Spleen (tissue), 11 donors: ENCODE results near the gene GRM5. TPM values are rescaled to one million over a fixed set of nuclear protein-coding genes. Genes with fewer than 3 reads are reported as not detected.

Source experiments
- DNase-seq: peaks from one replicate; pipeline ENCODE4 v3.0.0-alpha.2; 2020
- H3K27ac ChIP-seq, 8 donors: fragments of 200-600 bp; sonication (generic) in 7 of 8; 1 replicate in 4 of 8; 2 replicates in 4 of 8; pipeline versions ENCODE4 v1.5.0 to v1.8.0; 2016 to 2021; ENCODE audit warnings: inconsistent platforms in 4 of 8, mild to moderate bottlenecking in 4 of 8, moderate library complexity in 1 of 8
- H3K27me3 ChIP-seq, 7 donors: fragments of 200-600 bp; sonication (generic) in 6 of 7; replicated peaks in 1 of 7; 1 replicate in 4 of 7; 2 replicates in 3 of 7; pipeline versions ENCODE4 v1.5.0 to v1.8.0; 2016 to 2021; ENCODE audit warnings: inconsistent platforms in 3 of 7, mild to moderate bottlenecking in 1 of 7
- H3K36me3 ChIP-seq, 6 donors: fragments of 200-600 bp; sonication (generic) in 5 of 6; 1 replicate in 4 of 6; 2 replicates in 2 of 6; pipeline versions ENCODE4 v1.5.0 to v1.8.0; 2016 to 2021; ENCODE audit warnings: inconsistent platforms in 2 of 6
- H3K4me1 ChIP-seq, 6 donors: fragments of 200-600 bp; sonication (generic) in 5 of 6; 1 replicate in 3 of 6; 2 replicates in 3 of 6; pipeline versions ENCODE4 v1.5.0 to v1.8.0; 2016 to 2021; ENCODE audit warnings: inconsistent platforms in 3 of 6
- H3K4me3 ChIP-seq, 8 donors: fragments of 200-600 bp; sonication (generic) in 7 of 8; 1 replicate in 4 of 8; 2 replicates in 4 of 8; pipeline versions ENCODE4 v1.5.0 to v1.8.0; 2016 to 2021; ENCODE audit warnings: inconsistent platforms in 4 of 8, mild to moderate bottlenecking in 4 of 8, moderate library complexity in 2 of 8
- H3K9me3 ChIP-seq, 8 donors: fragments of 200-600 bp; sonication (generic) in 7 of 8; 1 replicate in 4 of 8; 2 replicates in 4 of 8; pipeline versions ENCODE4 v1.5.0 to v1.8.0; 2016 to 2021; ENCODE audit warnings: inconsistent platforms in 4 of 8
- POLR2A ChIP-seq, 3 donors: fragments of 450-650 bp; IDR thresholded peaks; one replicate each; pipeline ENCODE4 v1.5.1; 2017; ENCODE audit warnings: antibody characterized with exemption in 3 of 3, mild to moderate bottlenecking in 1 of 3
- POLR2AphosphoS5 ChIP-seq, 3 donors: sonication (generic); formaldehyde crosslinking; IDR thresholded peaks; one replicate each; pipeline ENCODE4 v1.5.1; 2017; ENCODE audit warnings: antibody characterized with exemption in 3 of 3
- WGBS, 5 donors: extraction: QIAGEN DNeasy Blood & Tissue Kit in 3 of 5; methylation state at CpG; one replicate each; pipeline versions ENCODE4 v1.1.5 to v1.1.7; 2013 to 2018; 5-methylcytosine and 5-hydroxymethylcytosine counted together
- intact Hi-C: fragments of 100-400 bp; cut with DNase I; formaldehyde crosslinking; loops from one replicate; pipeline ENCODE4 v1.15.0; 2023; ENCODE audit warnings: low total_unique reads
- polyA plus RNA-seq, 3 donors: library from polyadenylated mRNA; stranded (reverse); fragments of 200-250 nt; gene quantifications; one replicate each; pipeline ENCODE4 v1.2.1, GENCODE V29; 2013
- small RNA-seq, 4 donors: library from RNA; depleted of rRNA; stranded (forward); fragments of <200 nt; gene quantifications; one replicate each; pipeline ENCODE3, GENCODE V24; 2016
- total RNA-seq, 7 donors: library from RNA; depleted of rRNA in 3 of 7; stranded (reverse); fragments of >200 nt in 3 of 7; fragmentation: NEBNext Ultra II Directional in 4 of 7; extraction: Animal tissue kit (Norgen Biotek cat#: 25700) in 4 of 7; gene quantifications; one replicate each; pipeline versions ENCODE4 v1.1.0 to v1.2.1, GENCODE V29; 2016 to 2021
- TF ChIP-seq, protein P1 (sequence below), 11 experiments: fragments of 200-600 bp in 7 of 11; fragments of 450-650 bp in 4 of 11; sonication (generic) in 4 of 11; IDR thresholded peaks in 8 of 11; conservative IDR thresholded peaks in 3 of 11; 1 replicate in 7 of 11; 2 replicates in 4 of 11; pipeline versions ENCODE4 v1.4.0 to v1.8.0; 2016 to 2021; ENCODE audit warnings: antibody characterized with exemption in 11 of 11, inconsistent platforms in 4 of 11, mild to moderate bottlenecking in 1 of 11
- donor health status: healthy with polysubstance abuse.
- donor health status: DM: no; HTN: no; CAD: no; lungs with moderate emphysema.
- donor health status: DM: no; HTN: no; CAD: no.
- donor health status: Bipolar disorder and iron deficiency.
- donor health status: healthy.
- donor health status: DM: no; HTN: no; CAD: no.
- donor health status: DM: yes; HTN: yes; CAD: no.

The GRM5 gene
- total and polyA plus RNA-seq, 10 donors, result under 0.01 TPM; not detected in 9

DNA sequence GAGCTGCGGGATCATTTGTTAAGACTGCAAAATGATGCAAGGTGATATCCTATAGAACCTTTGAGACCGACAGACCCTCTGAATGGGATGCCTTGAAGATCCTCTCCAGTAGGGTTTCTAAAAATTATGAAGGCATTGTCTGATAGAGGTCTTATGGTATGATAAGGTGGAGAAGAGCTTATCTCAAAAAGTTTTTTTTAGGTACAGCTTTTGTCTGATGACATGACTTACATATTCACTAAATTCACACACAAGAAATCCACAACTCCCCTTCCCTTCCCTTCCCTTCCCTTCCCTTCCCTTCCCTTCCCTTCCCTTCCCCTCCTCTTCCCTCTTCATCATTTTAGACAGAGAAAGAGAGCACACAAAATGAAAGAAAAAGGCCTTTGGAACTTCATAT lies 609.8 kb downstream of the GRM5 start:
- Histone ChIP-seq H3K27me3 (no peaks in the 10 kb centered on the region), H3K27ac (no peak overlapping the region), H3K9me3 (peaks cover 0 to 13% (median 4%) of the 10 kb centered on the region in 8 donors), H3K4me3 (no peak overlapping the region), H3K4me1 (no peaks in the 10 kb centered on the region), H3K36me3 (no peaks in the 10 kb centered on the region)
- WGBS, 5 donors, result 91 to 96% (median 95%) methylated on average over 2 of the region's 2 CpGs
- TF ChIP-seq, protein P1, sequence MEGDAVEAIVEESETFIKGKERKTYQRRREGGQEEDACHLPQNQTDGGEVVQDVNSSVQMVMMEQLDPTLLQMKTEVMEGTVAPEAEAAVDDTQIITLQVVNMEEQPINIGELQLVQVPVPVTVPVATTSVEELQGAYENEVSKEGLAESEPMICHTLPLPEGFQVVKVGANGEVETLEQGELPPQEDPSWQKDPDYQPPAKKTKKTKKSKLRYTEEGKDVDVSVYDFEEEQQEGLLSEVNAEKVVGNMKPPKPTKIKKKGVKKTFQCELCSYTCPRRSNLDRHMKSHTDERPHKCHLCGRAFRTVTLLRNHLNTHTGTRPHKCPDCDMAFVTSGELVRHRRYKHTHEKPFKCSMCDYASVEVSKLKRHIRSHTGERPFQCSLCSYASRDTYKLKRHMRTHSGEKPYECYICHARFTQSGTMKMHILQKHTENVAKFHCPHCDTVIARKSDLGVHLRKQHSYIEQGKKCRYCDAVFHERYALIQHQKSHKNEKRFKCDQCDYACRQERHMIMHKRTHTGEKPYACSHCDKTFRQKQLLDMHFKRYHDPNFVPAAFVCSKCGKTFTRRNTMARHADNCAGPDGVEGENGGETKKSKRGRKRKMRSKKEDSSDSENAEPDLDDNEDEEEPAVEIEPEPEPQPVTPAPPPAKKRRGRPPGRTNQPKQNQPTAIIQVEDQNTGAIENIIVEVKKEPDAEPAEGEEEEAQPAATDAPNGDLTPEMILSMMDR (IDR thresholded peaks at IDR 0.05 in 8 of 11, conservative IDR thresholded peaks at IDR 0.05 in 3 of 11), result no peak
- TF ChIP-seq POLR2A (IDR thresholded peaks at IDR 0.05) (no peak), POLR2AphosphoS5 (IDR thresholded peaks at IDR 0.05) (no peak)
- intact Hi-C loops, result no loop called here
- no peak for DNase-seq

DNA sequence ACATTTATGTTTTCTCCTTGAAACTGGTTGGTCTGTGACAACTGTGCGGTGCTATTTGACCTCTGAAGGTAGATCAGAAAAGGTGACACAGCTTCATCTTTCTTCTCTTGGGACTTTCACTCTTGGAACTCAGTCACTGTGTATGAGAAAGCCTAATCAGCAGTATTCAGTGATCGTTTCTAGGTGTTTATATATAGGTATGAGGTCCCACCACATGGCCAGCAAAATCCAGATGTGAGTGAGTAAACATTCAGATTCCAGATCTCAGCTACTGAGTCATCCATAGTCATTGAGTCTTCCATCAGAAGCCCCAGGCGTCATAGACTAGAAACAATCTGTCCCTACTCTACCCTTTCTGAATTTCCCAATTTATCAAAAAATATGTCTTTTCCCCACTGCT lies 610.9 kb downstream of the GRM5 start:
- Histone ChIP-seq H3K27me3 (no peaks in the 10 kb centered on the region), H3K9me3 (peaks cover 0 to 13% (median 4%) of the 10 kb centered on the region in 8 donors), H3K36me3 (no peaks in the 10 kb centered on the region), H3K4me3 (no peak overlapping the region), H3K27ac (no peak overlapping the region), H3K4me1 (no peaks in the 10 kb centered on the region)
- WGBS, 5 donors, result 80 to 88% (median 84%) methylated on average over 3 of the region's 3 CpGs
- TF ChIP-seq POLR2AphosphoS5 (IDR thresholded peaks at IDR 0.05) (no peak), POLR2A (IDR thresholded peaks at IDR 0.05) (no peak)
- TF ChIP-seq, protein P1 (IDR thresholded peaks at IDR 0.05 in 8 of 11, conservative IDR thresholded peaks at IDR 0.05 in 3 of 11), result no peak
- intact Hi-C loops, result no loop called here
- DNase-seq, result no peak

Small RNA genes lying within 50 kb of the gene (small RNA-seq; reads per million reads assigned to genes)
- 0 to 0.35 (median 0) reads per million in 4 donors for gene RNU6-16P

Other genes with a start within 250 kb of the GRM5 start
- not detected for gene TYR, start 111.9 kb upstream of the GRM5 start, total RNA-seq
- gene TYR, start 111.9 kb upstream of the GRM5 start, polyA plus RNA-seq, result not detected